Osteocyte (in vitro differentiated cells): ENCODE measurements around the gene ANKRD60. TPM values are rescaled to one million over a fixed set of nuclear protein-coding genes. Genes with fewer than 3 reads are reported as not detected.

Experiments used
- DNase-seq: peaks from one replicate; pipeline ENCODE4 v3.0.0; 2021; ENCODE audit warnings: mixed read lengths; ENCODE audit not compliant: unreplicated experiment; ENCODE audit errors: extremely low spot score
- H3K27ac Mint-ChIP-seq: one replicate; pipeline ENCODE4 v1.8.0; 2021; ENCODE audit warnings: mild to moderate bottlenecking, mixed read lengths; ENCODE audit not compliant: unreplicated experiment
- H3K27me3 Mint-ChIP-seq: one replicate; pipeline ENCODE4 v1.8.0; 2021; ENCODE audit warnings: mixed read lengths; ENCODE audit not compliant: unreplicated experiment
- H3K36me3 Mint-ChIP-seq: one replicate; pipeline ENCODE4 v1.8.0; 2021; ENCODE audit warnings: mixed read lengths; ENCODE audit not compliant: unreplicated experiment
- H3K4me1 Mint-ChIP-seq: one replicate; pipeline ENCODE4 v1.8.0; 2021; ENCODE audit warnings: mixed read lengths; ENCODE audit not compliant: unreplicated experiment
- H3K4me3 Mint-ChIP-seq: one replicate; pipeline ENCODE4 v1.8.0; 2021; ENCODE audit warnings: mild to moderate bottlenecking, moderate library complexity, mixed read lengths; ENCODE audit not compliant: unreplicated experiment
- H3K9me3 Mint-ChIP-seq: one replicate; pipeline ENCODE4 v1.8.0; 2021; ENCODE audit warnings: mixed read lengths; ENCODE audit not compliant: unreplicated experiment
- CTCF ChIP-seq: fragments of 200-600 bp; sonication (generic); IDR thresholded peaks from 2 replicates; pipeline ENCODE4 v1.5.0; 2021; ENCODE audit warnings: antibody characterized with exemption, mild to moderate bottlenecking, moderate library complexity
- total RNA-seq: library from RNA; stranded (reverse); gene quantifications from 2 replicates; pipeline ENCODE4 v1.2.1, GENCODE V29; 2021

Gene ANKRD60
- total RNA-seq, 1 donor from 2014 or later, result not detected

- DNase-seq, result no peak
- Mint-ChIP-seq H3K4me1 (peaks cover 10% of the 10 kb centered on the region), H3K27ac (no peak overlapping the region), H3K9me3 (no peaks in the 10 kb centered on the region), H3K4me3 (no peak overlapping the region), H3K27me3 (no peaks in the 10 kb centered on the region), H3K36me3 (peaks cover 21% of the 10 kb centered on the region)
- no peak for TF ChIP-seq CTCF
Observed at GRCh38 chr20:58245181-58245891, 16.9 kb upstream of the ANKRD60 start.

GRCh38 chr20:58244517-58245030 lies 16.1 kb upstream of the ANKRD60 start:
- H3K4me3 Mint-ChIP-seq, result no peak overlapping the region
- peak overlapping the region; percentile 8 for H3K27ac Mint-ChIP-seq
- no peaks in the 10 kb centered on the region for H3K27me3 Mint-ChIP-seq

GRCh38 chr20:58243653-58244410 lies 15.4 kb upstream of the ANKRD60 start:
- no peaks in the 10 kb centered on the region for H3K27me3 Mint-ChIP-seq
- H3K27ac Mint-ChIP-seq, result no peak overlapping the region
- H3K4me3 Mint-ChIP-seq, result no peak overlapping the region
- H3K4me1 Mint-ChIP-seq, result peaks cover 10% of the 10 kb centered on the region
- H3K9me3 Mint-ChIP-seq, result no peaks in the 10 kb centered on the region
- no peak for DNase-seq
- TF ChIP-seq CTCF, result no peak
- peaks cover 18% of the 10 kb centered on the region for H3K36me3 Mint-ChIP-seq

More at GRCh38 chr20:58244517-58245030, 16.1 kb upstream of the ANKRD60 start:
- Mint-ChIP-seq H3K4me1 (peaks cover 10% of the 10 kb centered on the region), H3K36me3 (peaks cover 15% of the 10 kb centered on the region), H3K9me3 (no peaks in the 10 kb centered on the region)
- peak; percentile 66 for DNase-seq
- TF ChIP-seq CTCF, result no peak

- Mint-ChIP-seq H3K9me3 (no peaks in the 10 kb centered on the region), H3K4me3 (no peak overlapping the region), H3K27me3 (no peaks in the 10 kb centered on the region)
Observed at GRCh38 chr20:58242824-58243223, 14.4 kb upstream of the ANKRD60 start.

More at GRCh38 chr20:58242824-58243223, 14.4 kb upstream of the ANKRD60 start:
- DNase-seq, result peak; percentile 64
- no peak overlapping the region for H3K27ac Mint-ChIP-seq
- no peak for TF ChIP-seq CTCF
- peaks cover 18% of the 10 kb centered on the region for H3K36me3 Mint-ChIP-seq
- peaks cover 17% of the 10 kb centered on the region for H3K4me1 Mint-ChIP-seq
